GM12891 (cell line): ENCODE measurements around the gene PFDN6.

Source experiments
- PAX5 ChIP-seq: IDR thresholded peaks from 2 replicates; pipeline ENCODE4 v1.6.1; 2011; ENCODE audit warnings: low read length, moderate library complexity, mild to moderate bottlenecking; ENCODE audit not compliant: insufficient read depth, severe bottlenecking
- POLR2A ChIP-seq: IDR thresholded peaks from 2 replicates; pipeline ENCODE4 v1.6.1; 2011; ENCODE audit warnings: low read depth, low read length, control low read depth
- POLR2AphosphoS5 ChIP-seq: IDR thresholded peaks from 2 replicates; pipeline ENCODE4 v1.6.1; 2011; ENCODE audit warnings: low read depth, low read length, control low read depth
- TAF1 ChIP-seq: IDR thresholded peaks from 2 replicates; pipeline ENCODE4 v1.6.1; 2011; ENCODE audit warnings: low read depth, low read length, control low read depth

GRCh38 chr6:33252759-33253158 is 36.6 kb upstream of the PFDN6 start:
- TF ChIP-seq POLR2A (no peak), TAF1 (no peak), POLR2AphosphoS5 (no peak), PAX5 (no peak)
